ENCODE data around the gene SRRM3. TPM values are rescaled to one million over a fixed set of nuclear protein-coding genes. Genes with fewer than 3 reads are reported as not detected.

SRRM3 gene
- total RNA-seq, 3 donors from 2014 or later (not counting 1 experiment from before 2014, with no cell fraction given) = not detected

GRCh38 chr7:76318488-76319353 is 117.0 kb downstream of the SRRM3 start:
- Mint-ChIP-seq H3K4me3 (peak overlapping the region; percentile 86), H3K4me1 (peaks cover 29 to 31% of the 10 kb centered on the region in 2 donors), H3K36me3 (no peaks in the 10 kb centered on the region), H3K9me3 (no peaks in the 10 kb centered on the region), H3K27ac (peak overlapping the region; percentile 84 to 96), H3K27me3 (ENCODE audit: low read depth in 2 of 2) (no peaks in the 10 kb centered on the region)
- no peaks in the 10 kb centered on the region for H3K27me3 ChIP-seq (ENCODE audit: control insufficient read depth, insufficient read depth, low read length)
- peak; percentile 58 to 82 for DNase-seq
- peak; percentile 24 for TF ChIP-seq CTCF (IDR thresholded peaks at IDR 0.05)
- intact Hi-C loops (cut with micrococcal nuclease) = loop anchor here (1.0 to 10.0 kb wide), 3 partner anchors 27 to 274 kb away; partner anchors contain the start of genes MDH2 and STYXL1
- ATAC-seq = peak; percentile 41 to 60 (median 45)
- peak overlapping the region; percentile 91 for H3K4me3 ChIP-seq (ENCODE audit: low read length)
- 5% methylated on average over 21 of the region's 25 CpGs for WGBS (ENCODE audit: insufficient coverage)
- no peaks in the 10 kb centered on the region for H3K36me3 ChIP-seq (ENCODE audit: control insufficient read depth, insufficient read depth, low read length)
- no peaks in the 10 kb centered on the region for H3K9me3 ChIP-seq (ENCODE audit: control insufficient read depth, insufficient read depth, low read length)
- peak overlapping the region; percentile 88 for H3K27ac ChIP-seq (ENCODE audit: low read length)
- peaks cover 25% of the 10 kb centered on the region for H3K4me1 ChIP-seq (ENCODE audit: control insufficient read depth, insufficient read depth, low read length)

- Histone ChIP-seq H3K9me3 (ENCODE audit: control insufficient read depth, insufficient read depth, low read length) (no peaks in the 10 kb centered on the region), H3K36me3 (ENCODE audit: control insufficient read depth, insufficient read depth, low read length) (peaks cover 26% of the 10 kb centered on the region), H3K27me3 (ENCODE audit: control insufficient read depth, insufficient read depth, low read length) (no peaks in the 10 kb centered on the region), H3K4me1 (ENCODE audit: control insufficient read depth, insufficient read depth, low read length) (no peaks in the 10 kb centered on the region), H3K4me3 (ENCODE audit: low read length) (no peak overlapping the region), H3K27ac (ENCODE audit: low read length) (no peak overlapping the region)
- intact Hi-C loops (cut with micrococcal nuclease) = no loop called here
- no peak for TF ChIP-seq CTCF (IDR thresholded peaks at IDR 0.05)
- Mint-ChIP-seq H3K4me3 (no peak overlapping the region), H3K9me3 (no peaks in the 10 kb centered on the region), H3K4me1 (peaks cover 19 to 32% of the 10 kb centered on the region in 2 donors), H3K27ac (no peak overlapping the region), H3K27me3 (ENCODE audit: low read depth in 2 of 2) (no peaks in the 10 kb centered on the region), H3K36me3 (peaks cover 23% of the 10 kb centered on the region)
- WGBS (ENCODE audit: insufficient coverage) = 95% methylated on average over 11 of the region's 11 CpGs
- DNase-seq (no peak), ATAC-seq (no peak)
Measured at GRCh38 chr7:76325092-76325491, 123.4 kb downstream of the SRRM3 start.

- no peaks in the 10 kb centered on the region for H3K9me3 ChIP-seq (ENCODE audit: control insufficient read depth, insufficient read depth, low read length)
- H3K27ac ChIP-seq (ENCODE audit: low read length) = no peak overlapping the region
- intact Hi-C loops (cut with micrococcal nuclease) = no loop called here
- Mint-ChIP-seq H3K4me1 (peaks cover 21 to 33% of the 10 kb centered on the region in 2 donors), H3K9me3 (no peaks in the 10 kb centered on the region), H3K4me3 (no peak overlapping the region), H3K36me3 (peaks cover 24% of the 10 kb centered on the region), H3K27me3 (ENCODE audit: low read depth in 2 of 2) (no peaks in the 10 kb centered on the region), H3K27ac (no peak overlapping the region)
- 90% methylated on average over 5 of the region's 5 CpGs for WGBS (ENCODE audit: insufficient coverage)
- H3K4me3 ChIP-seq (ENCODE audit: low read length) = no peak overlapping the region
- no peak for ATAC-seq
- H3K36me3 ChIP-seq (ENCODE audit: control insufficient read depth, insufficient read depth, low read length) = peaks cover 26% of the 10 kb centered on the region
- no peaks in the 10 kb centered on the region for H3K27me3 ChIP-seq (ENCODE audit: control insufficient read depth, insufficient read depth, low read length)
- no peak for TF ChIP-seq CTCF (IDR thresholded peaks at IDR 0.05)
- no peak for DNase-seq
- H3K4me1 ChIP-seq (ENCODE audit: control insufficient read depth, insufficient read depth, low read length) = no peaks in the 10 kb centered on the region
Measured at GRCh38 chr7:76325811-76326210, 124.1 kb downstream of the SRRM3 start.

Data from natural killer cell (primary cell).